ENCODE results near the gene PPP1R9A. TPM values are rescaled to one million over a fixed set of nuclear protein-coding genes. Genes with fewer than 3 reads are reported as not detected.

Gene PPP1R9A
- total RNA-seq, 3 donors from 2014 or later, result 7.5 to 34.7 (median 19.3) TPM

DNA sequence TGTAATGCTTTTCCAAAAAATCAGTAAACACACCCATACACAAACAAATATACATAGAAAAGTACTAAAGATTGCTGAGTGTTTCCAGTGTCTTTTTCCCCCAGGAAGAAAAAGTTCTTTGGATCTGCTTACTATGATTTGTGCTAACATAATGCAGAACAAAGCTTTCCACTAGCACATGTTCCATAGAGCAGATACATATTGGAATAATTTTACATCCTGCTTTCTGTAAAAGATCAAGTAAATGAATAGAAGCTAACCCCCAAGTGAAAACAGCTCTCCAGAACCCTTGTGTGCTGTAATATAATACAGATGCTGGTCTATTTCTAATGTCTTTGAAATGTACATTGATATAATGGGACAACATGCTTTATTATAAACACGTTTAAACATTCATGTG, 291.5 kb downstream of the PPP1R9A start:
- H3K4me3 ChIP-seq, result no peak overlapping the region
- no peak for DNase-seq (ENCODE audit: low spot score in 2 of 2)
- intact Hi-C loops (cut with DNase I; ENCODE audit: low total_unique reads), result no loop called here
- H3K27ac ChIP-seq, result no peak overlapping the region
- H3K27me3 ChIP-seq, result no peaks in the 10 kb centered on the region
- no peaks in the 10 kb centered on the region for H3K9me3 ChIP-seq
- H3K36me3 ChIP-seq, result no peaks in the 10 kb centered on the region
- TF ChIP-seq POLR2A (IDR thresholded peaks at IDR 0.05) (no peak), POLR2AphosphoS5 (IDR thresholded peaks at IDR 0.05) (no peak)
- TF ChIP-seq, protein P1, sequence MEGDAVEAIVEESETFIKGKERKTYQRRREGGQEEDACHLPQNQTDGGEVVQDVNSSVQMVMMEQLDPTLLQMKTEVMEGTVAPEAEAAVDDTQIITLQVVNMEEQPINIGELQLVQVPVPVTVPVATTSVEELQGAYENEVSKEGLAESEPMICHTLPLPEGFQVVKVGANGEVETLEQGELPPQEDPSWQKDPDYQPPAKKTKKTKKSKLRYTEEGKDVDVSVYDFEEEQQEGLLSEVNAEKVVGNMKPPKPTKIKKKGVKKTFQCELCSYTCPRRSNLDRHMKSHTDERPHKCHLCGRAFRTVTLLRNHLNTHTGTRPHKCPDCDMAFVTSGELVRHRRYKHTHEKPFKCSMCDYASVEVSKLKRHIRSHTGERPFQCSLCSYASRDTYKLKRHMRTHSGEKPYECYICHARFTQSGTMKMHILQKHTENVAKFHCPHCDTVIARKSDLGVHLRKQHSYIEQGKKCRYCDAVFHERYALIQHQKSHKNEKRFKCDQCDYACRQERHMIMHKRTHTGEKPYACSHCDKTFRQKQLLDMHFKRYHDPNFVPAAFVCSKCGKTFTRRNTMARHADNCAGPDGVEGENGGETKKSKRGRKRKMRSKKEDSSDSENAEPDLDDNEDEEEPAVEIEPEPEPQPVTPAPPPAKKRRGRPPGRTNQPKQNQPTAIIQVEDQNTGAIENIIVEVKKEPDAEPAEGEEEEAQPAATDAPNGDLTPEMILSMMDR (IDR thresholded peaks at IDR 0.05), result no peak
- no peaks in the 10 kb centered on the region for H3K4me1 ChIP-seq

DNA sequence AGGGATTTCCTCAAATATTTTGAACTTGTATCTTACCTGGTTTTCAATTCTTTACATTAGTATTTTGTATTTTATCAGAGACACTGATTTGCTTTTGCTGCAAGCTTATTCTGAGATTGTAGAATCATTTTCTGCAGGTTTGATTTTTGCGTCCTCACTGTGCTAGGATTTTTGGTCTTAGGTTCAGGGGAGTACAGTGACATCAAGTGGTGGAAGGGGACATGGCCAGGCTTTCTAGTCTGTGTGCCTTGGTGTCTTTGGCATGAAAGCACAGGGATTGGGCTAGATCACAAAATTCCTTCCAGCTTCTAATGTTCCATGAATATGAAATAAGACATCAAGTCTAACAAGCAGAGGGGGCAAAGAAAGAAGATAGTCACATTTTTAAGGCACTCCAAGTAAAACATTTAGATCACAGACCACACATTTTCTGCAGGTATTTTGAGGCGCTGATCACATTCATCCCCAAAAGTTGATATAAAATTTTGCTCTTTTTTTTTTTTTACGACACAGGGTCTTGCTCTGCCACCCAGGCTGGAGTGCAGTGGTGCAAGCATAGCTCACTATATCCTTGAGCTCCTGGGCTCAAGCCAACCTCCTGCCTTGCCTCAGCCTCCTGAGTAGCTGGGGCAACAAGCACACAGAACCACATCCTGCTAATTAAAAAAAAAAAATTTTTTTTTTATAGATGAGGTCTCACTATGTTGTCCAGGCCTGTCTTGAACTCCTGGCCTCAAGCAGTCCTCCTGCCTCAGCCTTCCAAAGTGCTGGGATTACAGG, 292.6 kb downstream of the PPP1R9A start:
- intact Hi-C loops (cut with DNase I; ENCODE audit: low total_unique reads), result no loop called here
- peak in 1 of 2 donors; percentile 24 for DNase-seq (ENCODE audit: low spot score in 2 of 2)

DNA sequence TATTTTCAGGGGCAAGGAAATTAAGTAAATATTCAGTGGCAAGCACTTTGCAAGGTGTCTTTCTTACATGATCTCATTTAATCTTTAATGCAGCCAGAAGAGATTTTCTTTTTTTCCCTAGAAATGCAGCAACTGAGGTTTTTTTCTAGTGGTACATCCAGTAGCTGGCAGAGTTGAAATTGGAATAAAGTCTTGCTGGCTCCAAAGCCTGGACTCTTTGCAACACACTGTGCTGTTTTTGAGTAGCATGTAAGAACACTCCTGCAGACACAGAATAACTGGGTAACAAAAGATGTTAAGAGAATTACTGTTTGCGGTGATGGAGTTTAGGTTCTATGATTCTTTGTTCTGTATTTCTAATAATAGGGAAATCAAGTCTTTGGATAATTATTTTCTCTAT, 293.3 kb downstream of the PPP1R9A start:
- H3K27me3 ChIP-seq, result no peaks in the 10 kb centered on the region

More for the DNA sequence above, 292.6 kb downstream of the PPP1R9A start:
- Histone ChIP-seq H3K9me3 (no peaks in the 10 kb centered on the region), H3K27ac (no peak overlapping the region), H3K36me3 (no peaks in the 10 kb centered on the region), H3K4me3 (no peak overlapping the region), H3K27me3 (no peaks in the 10 kb centered on the region), H3K4me1 (no peaks in the 10 kb centered on the region)
- TF ChIP-seq POLR2A (IDR thresholded peaks at IDR 0.05), result no peak
- TF ChIP-seq, protein P1 (IDR thresholded peaks at IDR 0.05), result peak; percentile 30 to 65 (median 60)
- no peak for TF ChIP-seq POLR2AphosphoS5 (IDR thresholded peaks at IDR 0.05)

DNA sequence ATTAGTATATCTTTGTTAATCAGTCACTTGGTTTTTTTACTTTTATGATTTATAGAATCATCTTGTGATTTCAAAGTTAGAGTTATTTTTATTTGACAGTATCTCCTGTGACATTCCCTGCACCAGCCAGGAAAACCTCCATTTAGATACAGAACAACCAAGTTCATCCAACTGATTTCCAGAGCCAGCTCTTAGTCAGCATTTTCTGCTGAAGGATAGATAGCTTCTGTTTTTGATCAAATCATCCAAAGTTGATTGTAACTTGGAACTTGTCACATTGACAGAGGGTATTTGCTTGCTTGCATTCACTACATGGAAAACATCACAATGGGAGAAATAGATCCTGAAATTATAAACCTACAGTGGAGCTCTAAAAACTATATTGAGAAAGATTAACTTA, 294.3 kb downstream of the PPP1R9A start:
- intact Hi-C loops (cut with DNase I; ENCODE audit: low total_unique reads), result no loop called here
- no peak for TF ChIP-seq POLR2AphosphoS5 (IDR thresholded peaks at IDR 0.05)
- no peak for TF ChIP-seq POLR2A (IDR thresholded peaks at IDR 0.05)
- TF ChIP-seq, protein P1 (IDR thresholded peaks at IDR 0.05), result no peak

More for the DNA sequence above, 293.3 kb downstream of the PPP1R9A start:
- DNase-seq (ENCODE audit: low spot score in 2 of 2), result no peak
- no peak for TF ChIP-seq POLR2A (IDR thresholded peaks at IDR 0.05)
- no peak for TF ChIP-seq POLR2AphosphoS5 (IDR thresholded peaks at IDR 0.05)
- TF ChIP-seq, protein P1 (IDR thresholded peaks at IDR 0.05), result no peak
- Histone ChIP-seq H3K4me1 (no peaks in the 10 kb centered on the region), H3K9me3 (no peaks in the 10 kb centered on the region), H3K27ac (no peak overlapping the region), H3K36me3 (no peaks in the 10 kb centered on the region), H3K4me3 (no peak overlapping the region)
- intact Hi-C loops (cut with DNase I; ENCODE audit: low total_unique reads), result no loop called here

DNA sequence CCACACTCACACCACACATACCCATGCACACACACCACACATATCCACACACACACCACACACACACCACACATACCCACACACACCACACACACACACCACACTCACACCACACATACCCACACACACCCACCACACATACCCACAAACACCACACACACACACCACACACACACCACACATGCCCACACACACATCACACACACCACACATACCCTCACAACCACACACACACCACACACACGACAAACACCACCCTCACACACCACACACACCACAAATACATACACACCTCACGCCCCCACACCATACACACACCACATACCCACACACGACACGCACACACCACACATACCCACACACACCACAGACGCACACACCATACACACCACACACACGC, 297.2 kb downstream of the PPP1R9A start:
- intact Hi-C loops (cut with DNase I; ENCODE audit: low total_unique reads), result no loop called here
- no peak overlapping the region for H3K27ac ChIP-seq
- TF ChIP-seq POLR2A (IDR thresholded peaks at IDR 0.05) (no peak), POLR2AphosphoS5 (IDR thresholded peaks at IDR 0.05) (no peak)
- TF ChIP-seq, protein P1 (IDR thresholded peaks at IDR 0.05), result no peak
- no peaks in the 10 kb centered on the region for H3K27me3 ChIP-seq
- no peaks in the 10 kb centered on the region for H3K36me3 ChIP-seq
- no peak overlapping the region for H3K4me3 ChIP-seq
- no peak for DNase-seq (ENCODE audit: low spot score in 2 of 2)
- no peaks in the 10 kb centered on the region for H3K9me3 ChIP-seq
- no peaks in the 10 kb centered on the region for H3K4me1 ChIP-seq

More for the DNA sequence above, 294.3 kb downstream of the PPP1R9A start:
- no peak for DNase-seq (ENCODE audit: low spot score in 2 of 2)
- Histone ChIP-seq H3K27ac (no peak overlapping the region), H3K4me3 (no peak overlapping the region), H3K4me1 (no peaks in the 10 kb centered on the region), H3K36me3 (no peaks in the 10 kb centered on the region), H3K27me3 (no peaks in the 10 kb centered on the region), H3K9me3 (no peaks in the 10 kb centered on the region)
